NK-92 treated with Interleukin-12 subunit alpha and Interleukin-12 subunit beta, amount 100 ng/mL, for 24 hours (cell line): Measurements from ENCODE around the gene RGS7.

ENCODE experiments used
- DNase-seq: peaks from one replicate; lab custom pipeline; 2025; lab: John Stamatoyannopoulos, UW

Gene RGS7

GRCh38 chr1:241356519-241357365, at the start of gene RGS7:
RGS7 (minus strand) TSS chr1:241357205.
- DNase-seq = no peak

- DNase-seq = no peak
These were observed 49.4 kb upstream of the RGS7 start for GRCh38 chr1:241406421-241406820.

- DNase-seq = no peak
These were observed 44.2 kb upstream of the RGS7 start for GRCh38 chr1:241401156-241401555.

GRCh38 chr1:241396747-241397681, 40.0 kb upstream of the RGS7 start:
- no peak for DNase-seq

GRCh38 chr1:241391926-241392710, 35.1 kb upstream of the RGS7 start:
- no peak for DNase-seq

GRCh38 chr1:241390526-241390925, 33.5 kb upstream of the RGS7 start:
- no peak for DNase-seq

GRCh38 chr1:241389400-241389799, 32.4 kb upstream of the RGS7 start:
- no peak for DNase-seq

GRCh38 chr1:241387216-241387615, 30.2 kb upstream of the RGS7 start:
- no peak for DNase-seq

GRCh38 chr1:241376701-241377100, 19.7 kb upstream of the RGS7 start:
- no peak for DNase-seq

- DNase-seq = no peak
These were observed 18.9 kb upstream of the RGS7 start for GRCh38 chr1:241375886-241376285.

- DNase-seq = no peak
These were observed 9.2 kb upstream of the RGS7 start for GRCh38 chr1:241366196-241366595.

- DNase-seq = no peak
These were observed 5.3 kb upstream of the RGS7 start for GRCh38 chr1:241362350-241362749.

- DNase-seq = no peak
These were observed 648 bp upstream of the RGS7 start for GRCh38 chr1:241357366-241358340.

GRCh38 chr1:241356187-241356518, 852 bp downstream of the RGS7 start:
- DNase-seq = no peak

GRCh38 chr1:241355311-241356010, 1.5 kb downstream of the RGS7 start:
- DNase-seq = no peak

GRCh38 chr1:241352401-241352800, 4.6 kb downstream of the RGS7 start:
- DNase-seq = no peak

- no peak for DNase-seq
These were observed 5.2 kb downstream of the RGS7 start for GRCh38 chr1:241351841-241352240.

- DNase-seq = no peak
These were observed 13.0 kb downstream of the RGS7 start for GRCh38 chr1:241343956-241344355.

GRCh38 chr1:241336335-241336734, 20.7 kb downstream of the RGS7 start:
- DNase-seq = no peak

GRCh38 chr1:241332987-241333386, 24.0 kb downstream of the RGS7 start:
- no peak for DNase-seq
